Cardiac muscle cell (in vitro differentiated cells and primary cell): Measurements from ENCODE around the gene MAP1B. TPM values are rescaled to one million over a fixed set of nuclear protein-coding genes. Genes with fewer than 3 reads are reported as not detected.

ENCODE experiments used
- polyA plus RNA-seq: library from polyadenylated mRNA; unstranded; fragments of >200 nt; fragmentation: Nextera tagmentation; extraction: Ambion mirVana; gene quantifications from 2 replicates; pipeline ENCODE4 v1.2.1, GENCODE V29; 2016
- total RNA-seq: library from RNA; depleted of rRNA; stranded (reverse); fragments of >200 nt; gene quantifications from 2 replicates; pipeline ENCODE4 v1.2.3, GENCODE V29; 2016

The MAP1B gene
- total and polyA plus RNA-seq, 2 experiments from 2014 or later = 119 to 142 TPM

Other genes starting within 250 kb of the MAP1B start
- gene MRPS27, start 212.8 kb downstream of the MAP1B start, total RNA-seq = 56.7 and 58.1 TPM in 2 replicates
- gene MRPS27, start 212.8 kb downstream of the MAP1B start, polyA plus RNA-seq = 64.1 and 76.2 TPM in 2 replicates
- gene PTCD2, start 212.9 kb downstream of the MAP1B start, total RNA-seq = 6.3 and 6.9 TPM in 2 replicates
- 14.3 and 18.8 TPM in 2 replicates for gene PTCD2, start 212.9 kb downstream of the MAP1B start, polyA plus RNA-seq